Neural cell (in vitro differentiated cells): ENCODE data around the gene IPO5. TPM values are rescaled to one million over a fixed set of nuclear protein-coding genes. Genes with fewer than 3 reads are reported as not detected.

ENCODE experiments used
- H2AFZ ChIP-seq: fragments of 200-600, 300-800 bp; sonication (generic), shearing (Covaris generic); 2 replicates; pipeline ENCODE4 v1.6.0; 2014; ENCODE audit warnings: low read depth, mild to moderate bottlenecking, antibody characterized with exemption, low read length, moderate library complexity
- H3F3A ChIP-seq: fragments of 200-600 bp; shearing (Covaris generic); 2 replicates; pipeline ENCODE4 v1.6.1; 2016; ENCODE audit warnings: mild to moderate bottlenecking, moderate library complexity, mixed read lengths, antibody characterized with exemption, low read length; ENCODE audit not compliant: insufficient read depth, poor library complexity, severe bottlenecking
- H3K27ac ChIP-seq: fragments of 200-600, 300-800 bp; sonication (generic), shearing (Covaris generic); 2 replicates; pipeline ENCODE4 v1.5.1; 2014; ENCODE audit warnings: mild to moderate bottlenecking, low read length, moderate library complexity
- H3K27me3 ChIP-seq: fragments of 300-800, 200-600 bp; sonication (generic), shearing (Covaris generic); 2 replicates; pipeline ENCODE4 v1.6.0; 2014; ENCODE audit warnings: mild to moderate bottlenecking, low read depth, low read length, moderate library complexity; ENCODE audit not compliant: insufficient read depth
- H3K36me3 ChIP-seq: fragments of 300-800, 200-600 bp; sonication (generic), shearing (Covaris generic); 2 replicates; pipeline ENCODE4 v1.5.1; 2014; ENCODE audit warnings: mild to moderate bottlenecking, antibody characterized with exemption, low read length, moderate library complexity; ENCODE audit not compliant: insufficient read depth
- H3K4me2 ChIP-seq: fragments of 300-800, 200-600 bp; sonication (generic), shearing (Covaris generic); 2 replicates; pipeline ENCODE4 v1.6.0; 2014; ENCODE audit warnings: mild to moderate bottlenecking, low read length
- H3K4me3 ChIP-seq: fragments of 300-800, 200-600 bp; sonication (generic), shearing (Covaris generic); 2 replicates; pipeline ENCODE4 v1.5.1; 2014; ENCODE audit warnings: mild to moderate bottlenecking, low read length, moderate library complexity
- H3K79me2 ChIP-seq: fragments of 200-600 bp; shearing (Covaris generic); replicated peaks from 2 replicates; pipeline ENCODE4 v1.6.0; 2014; ENCODE audit warnings: mild to moderate bottlenecking, low read length, moderate library complexity; ENCODE audit not compliant: insufficient read depth
- H3K9ac ChIP-seq: fragments of 300-800, 200-600 bp; sonication (generic), shearing (Covaris generic); 2 replicates; pipeline ENCODE4 v1.6.1; 2016; ENCODE audit warnings: mild to moderate bottlenecking, low read length, mixed read lengths
- H3K9me2 ChIP-seq: fragments of 200-600 bp; shearing (Covaris generic); 2 replicates; pipeline ENCODE4 v1.6.1; 2016; ENCODE audit warnings: mild to moderate bottlenecking, low read length, mixed read lengths; ENCODE audit not compliant: insufficient read depth
- H3K9me3 ChIP-seq: fragments of 200-600, 300-800 bp; sonication (generic), shearing (Covaris generic); 2 replicates; pipeline ENCODE4 v1.6.1; 2016; ENCODE audit warnings: mild to moderate bottlenecking, mixed run types, low read length, moderate library complexity, mixed read lengths
- H4K20me1 ChIP-seq: fragments of 200-600 bp; shearing (Covaris generic); 2 replicates; pipeline ENCODE4 v1.6.1; 2016; ENCODE audit warnings: mild to moderate bottlenecking, mixed run types; ENCODE audit not compliant: insufficient read depth
- CTCF ChIP-seq: fragments of 450-650 bp; IDR thresholded peaks from 2 replicates; pipeline ENCODE4 v1.5.1; 2014; ENCODE audit warnings: antibody characterized with exemption, mild to moderate bottlenecking, moderate library complexity; ENCODE audit not compliant: poor library complexity, severe bottlenecking
- EP300 ChIP-seq: fragments of 450-650 bp; conservative IDR thresholded peaks from 2 replicates; pipeline ENCODE4 v1.6.1; 2014; ENCODE audit warnings: antibody characterized with exemption, mild to moderate bottlenecking, moderate library complexity; ENCODE audit not compliant: poor library complexity, severe bottlenecking
- EZH2 ChIP-seq: fragments of 200-600, 300-800 bp; shearing (Covaris generic), sonication (generic); IDR thresholded peaks from 2 replicates; pipeline ENCODE4 v1.6.1; 2014; ENCODE audit warnings: antibody characterized with exemption, low read length, borderline replicate concordance, mild to moderate bottlenecking; ENCODE audit not compliant: insufficient read depth, poor library complexity, severe bottlenecking
- MXI1 ChIP-seq: fragments of 450-650 bp; conservative IDR thresholded peaks from 2 replicates; pipeline ENCODE4 v1.6.1; 2014; ENCODE audit warnings: antibody characterized with exemption, mild to moderate bottlenecking; ENCODE audit not compliant: poor library complexity, severe bottlenecking
- POLR2AphosphoS5 ChIP-seq: IDR thresholded peaks from 2 replicates; pipeline ENCODE4 v1.6.1; 2012
- RAD21 ChIP-seq: fragments of 450-650 bp; conservative IDR thresholded peaks from 2 replicates; pipeline ENCODE4 v1.6.1; 2014; ENCODE audit warnings: antibody characterized with exemption, mild to moderate bottlenecking, moderate library complexity
- SMC3 ChIP-seq: fragments of 450-650 bp; conservative IDR thresholded peaks from 2 replicates; pipeline ENCODE4 v1.6.1; 2014; ENCODE audit warnings: antibody characterized with exemption, mild to moderate bottlenecking, moderate library complexity; ENCODE audit not compliant: poor library complexity
- TAF1 ChIP-seq: IDR thresholded peaks from 2 replicates; pipeline ENCODE4 v1.6.1; 2012; ENCODE audit warnings: low read depth
- polyA plus RNA-seq: library from polyadenylated mRNA; depleted of rRNA; stranded (reverse); fragments of >200 nt; gene quantifications from 2 replicates; pipeline ENCODE4 v1.2.3, GENCODE V29; 2014
- TF ChIP-seq, protein P1 (sequence below): IDR thresholded peaks from 2 replicates; pipeline ENCODE4 v1.6.1; 2012; ENCODE audit warnings: borderline replicate concordance

The IPO5 gene
- polyA plus RNA-seq, 1 donor from 2014 or later: 83.4 TPM

DNA sequence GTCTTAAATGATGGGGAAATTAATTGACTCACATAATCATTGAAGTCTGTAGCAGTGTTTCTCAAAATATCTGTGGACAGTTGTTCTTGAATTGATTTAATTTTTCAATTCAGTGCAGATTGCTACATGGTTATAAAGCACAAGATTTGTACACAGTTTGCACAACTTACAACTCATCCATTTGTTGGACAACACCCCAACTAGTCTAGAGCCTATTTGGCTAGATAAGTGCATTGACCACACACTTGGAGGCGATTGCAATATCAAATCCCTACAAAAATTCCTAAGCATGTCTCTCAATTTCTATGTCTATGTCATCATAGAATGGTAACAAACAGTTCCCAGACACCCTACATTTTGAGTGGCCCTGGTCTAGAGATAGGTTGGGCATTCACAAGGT lies 48.0 kb upstream of the IPO5 start:
- H4K20me1 ChIP-seq: no peaks in the 10 kb centered on the region
- no peak overlapping the region for H3K4me2 ChIP-seq
- H3K9ac ChIP-seq: no peak overlapping the region
- TF ChIP-seq CTCF (no peak), SMC3 (no peak), EZH2 (no peak), MXI1 (no peak), POLR2AphosphoS5 (no peak), RAD21 (no peak), EP300 (no peak), TAF1 (no peak)
- TF ChIP-seq, protein P1, sequence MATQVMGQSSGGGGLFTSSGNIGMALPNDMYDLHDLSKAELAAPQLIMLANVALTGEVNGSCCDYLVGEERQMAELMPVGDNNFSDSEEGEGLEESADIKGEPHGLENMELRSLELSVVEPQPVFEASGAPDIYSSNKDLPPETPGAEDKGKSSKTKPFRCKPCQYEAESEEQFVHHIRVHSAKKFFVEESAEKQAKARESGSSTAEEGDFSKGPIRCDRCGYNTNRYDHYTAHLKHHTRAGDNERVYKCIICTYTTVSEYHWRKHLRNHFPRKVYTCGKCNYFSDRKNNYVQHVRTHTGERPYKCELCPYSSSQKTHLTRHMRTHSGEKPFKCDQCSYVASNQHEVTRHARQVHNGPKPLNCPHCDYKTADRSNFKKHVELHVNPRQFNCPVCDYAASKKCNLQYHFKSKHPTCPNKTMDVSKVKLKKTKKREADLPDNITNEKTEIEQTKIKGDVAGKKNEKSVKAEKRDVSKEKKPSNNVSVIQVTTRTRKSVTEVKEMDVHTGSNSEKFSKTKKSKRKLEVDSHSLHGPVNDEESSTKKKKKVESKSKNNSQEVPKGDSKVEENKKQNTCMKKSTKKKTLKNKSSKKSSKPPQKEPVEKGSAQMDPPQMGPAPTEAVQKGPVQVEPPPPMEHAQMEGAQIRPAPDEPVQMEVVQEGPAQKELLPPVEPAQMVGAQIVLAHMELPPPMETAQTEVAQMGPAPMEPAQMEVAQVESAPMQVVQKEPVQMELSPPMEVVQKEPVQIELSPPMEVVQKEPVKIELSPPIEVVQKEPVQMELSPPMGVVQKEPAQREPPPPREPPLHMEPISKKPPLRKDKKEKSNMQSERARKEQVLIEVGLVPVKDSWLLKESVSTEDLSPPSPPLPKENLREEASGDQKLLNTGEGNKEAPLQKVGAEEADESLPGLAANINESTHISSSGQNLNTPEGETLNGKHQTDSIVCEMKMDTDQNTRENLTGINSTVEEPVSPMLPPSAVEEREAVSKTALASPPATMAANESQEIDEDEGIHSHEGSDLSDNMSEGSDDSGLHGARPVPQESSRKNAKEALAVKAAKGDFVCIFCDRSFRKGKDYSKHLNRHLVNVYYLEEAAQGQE: no peak
- H2AFZ ChIP-seq: no peak overlapping the region
- no peaks in the 10 kb centered on the region for H3K79me2 ChIP-seq
- H3K27me3 ChIP-seq: no peaks in the 10 kb centered on the region
- no peaks in the 10 kb centered on the region for H3K9me2 ChIP-seq
- H3K4me3 ChIP-seq: no peak overlapping the region
- no peaks in the 10 kb centered on the region for H3F3A ChIP-seq
- no peak overlapping the region for H3K27ac ChIP-seq
- H3K9me3 ChIP-seq: no peaks in the 10 kb centered on the region
- no peaks in the 10 kb centered on the region for H3K36me3 ChIP-seq

DNA sequence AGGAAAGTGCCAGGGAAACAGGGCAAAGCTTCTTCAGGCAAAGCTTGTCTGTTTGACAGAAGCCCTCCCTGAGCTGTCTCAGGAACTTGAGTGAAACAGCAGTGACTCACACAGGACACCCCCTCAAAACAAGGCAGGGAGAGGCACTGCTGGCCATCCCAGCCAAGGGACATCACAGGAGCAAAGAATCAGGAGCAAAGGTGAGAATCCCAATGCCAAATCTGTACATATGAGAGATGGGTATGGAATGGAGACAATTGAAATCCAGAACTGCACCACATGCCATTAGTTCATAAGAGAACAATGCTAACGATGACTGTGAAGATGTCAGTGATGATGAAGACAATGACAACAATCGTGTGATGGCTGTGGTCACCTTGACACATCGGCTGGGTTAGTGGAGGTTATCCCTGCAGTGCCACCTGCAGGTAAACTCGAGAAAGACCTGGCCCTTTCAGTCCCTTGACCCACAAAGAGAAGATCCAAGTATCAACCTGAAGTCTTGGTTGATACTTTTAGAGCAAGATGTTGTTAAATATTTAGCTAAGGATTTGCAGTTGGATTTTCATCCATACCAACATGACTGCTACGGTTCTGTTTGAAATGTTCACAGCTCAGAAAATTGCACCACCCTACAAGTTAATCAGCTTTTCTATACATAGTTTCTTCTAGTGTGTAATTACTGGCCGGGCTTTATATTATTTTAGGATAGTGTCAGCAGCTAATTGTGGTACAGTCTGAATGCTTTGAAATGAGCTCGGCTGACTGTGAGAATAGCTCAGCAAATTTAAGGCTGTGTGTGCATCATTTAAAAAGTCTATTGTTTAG lies 42.0 kb upstream of the IPO5 start:
- Histone ChIP-seq H3F3A (no peaks in the 10 kb centered on the region), H3K9ac (no peak overlapping the region), H3K36me3 (no peaks in the 10 kb centered on the region), H3K79me2 (no peaks in the 10 kb centered on the region), H3K4me2 (no peak overlapping the region), H4K20me1 (no peaks in the 10 kb centered on the region), H3K27ac (no peak overlapping the region), H3K27me3 (no peaks in the 10 kb centered on the region), H3K4me3 (no peak overlapping the region), H3K9me3 (no peaks in the 10 kb centered on the region), H2AFZ (no peak overlapping the region), H3K9me2 (no peaks in the 10 kb centered on the region)
- TF ChIP-seq SMC3: no peak
- TF ChIP-seq POLR2AphosphoS5: no peak
- TF ChIP-seq MXI1: no peak
- TF ChIP-seq, protein P1: no peak
- no peak for TF ChIP-seq RAD21
- no peak for TF ChIP-seq EZH2
- TF ChIP-seq CTCF: no peak
- no peak for TF ChIP-seq TAF1
- TF ChIP-seq EP300: no peak
